ENCODE results near the gene KCNQ1.

Gene KCNQ1

GRCh38 chr11:2445746-2446551 lies 1.1 kb downstream of the KCNQ1 start:
- DNase-seq: no peak

- no peak for DNase-seq
These were observed 1.9 kb downstream of the KCNQ1 start for GRCh38 chr11:2446590-2447252.

- no peak for DNase-seq
These were observed 2.6 kb downstream of the KCNQ1 start for GRCh38 chr11:2447253-2447950.

- no peak for DNase-seq
These were observed 3.3 kb downstream of the KCNQ1 start for GRCh38 chr11:2447951-2448650.

GRCh38 chr11:2448661-2449547 lies 4.1 kb downstream of the KCNQ1 start:
- DNase-seq: no peak

- no peak for DNase-seq
These were observed 4.9 kb downstream of the KCNQ1 start for GRCh38 chr11:2449548-2450320.

GRCh38 chr11:2450321-2451041 lies 5.7 kb downstream of the KCNQ1 start:
- no peak for DNase-seq

GRCh38 chr11:2451336-2451735 lies 6.5 kb downstream of the KCNQ1 start:
- DNase-seq: no peak

GRCh38 chr11:2451916-2452315 lies 7.1 kb downstream of the KCNQ1 start:
- DNase-seq: no peak

- no peak for DNase-seq
These were observed 7.7 kb downstream of the KCNQ1 start for GRCh38 chr11:2452321-2453012.

- DNase-seq: no peak
These were observed 8.6 kb downstream of the KCNQ1 start for GRCh38 chr11:2453436-2453835.

GRCh38 chr11:2458321-2458720 lies 13.5 kb downstream of the KCNQ1 start:
- DNase-seq: no peak

GRCh38 chr11:2459016-2459725 lies 14.4 kb downstream of the KCNQ1 start:
- DNase-seq: no peak

GRCh38 chr11:2459796-2460531 lies 15.2 kb downstream of the KCNQ1 start:
- no peak for DNase-seq

- DNase-seq: no peak
These were observed 15.9 kb downstream of the KCNQ1 start for GRCh38 chr11:2460540-2461252.

- DNase-seq: no peak
These were observed 16.6 kb downstream of the KCNQ1 start for GRCh38 chr11:2461253-2461955.

GRCh38 chr11:2461956-2462542 lies 17.2 kb downstream of the KCNQ1 start:
- no peak for DNase-seq

Measured in DMS153 (cell line).